OCI-LY7 (cell line): ENCODE data around the gene ITSN1. TPM values are rescaled to one million over a fixed set of nuclear protein-coding genes. Genes with fewer than 3 reads are reported as not detected.

Source experiments
- BruUV-seq: library from RNA; stranded (reverse); fragments of 400-500 nt; replicated peaks from 2 replicates; lab custom pipeline; 2021; lab: Mats Ljungman, UMichigan
- CTCF ChIA-PET: fragments of 300-600 bp; sonication (Branson Sonifier 250); formaldehyde crosslinking; loops from one replicate; lab custom pipeline; 2022; ENCODE audit warnings: antibody characterized with exemption; ENCODE audit not compliant: unreplicated experiment; lab: Charles Lee
- POLR2A ChIA-PET: fragments of 300-600 bp; sonication (Branson Sonifier 250); formaldehyde crosslinking; loops from one replicate; lab custom pipeline; 2022; ENCODE audit warnings: antibody characterized with exemption; lab: Charles Lee
- DNase-seq: peaks from one replicate; pipeline ENCODE4 v3.0.0-alpha.2; 2015; ENCODE audit warnings: low spot score
- H2AFZ ChIP-seq: fragments of 200-600 bp; sonication (generic), shearing (Covaris generic); 2 replicates; pipeline ENCODE4 v1.6.1; 2014; ENCODE audit warnings: mild to moderate bottlenecking, antibody characterized with exemption, low read length, moderate library complexity
- H3K27ac ChIP-seq: fragments of 200-600 bp; sonication (generic); 2 replicates; pipeline ENCODE4 v1.5.1; 2014; ENCODE audit warnings: mixed run types, low read depth, mild to moderate bottlenecking, moderate library complexity, low read length, inconsistent platforms; ENCODE audit not compliant: poor library complexity, severe bottlenecking
- H3K36me3 ChIP-seq: fragments of 200-600 bp; sonication (generic); 2 replicates; pipeline ENCODE4 v1.6.1; 2014; ENCODE audit warnings: mild to moderate bottlenecking, antibody characterized with exemption, low read length, moderate library complexity, mixed read lengths; ENCODE audit not compliant: insufficient read depth
- H3K4me1 ChIP-seq: fragments of 200-600 bp; sonication (generic); 2 replicates; pipeline ENCODE4 v1.5.1; 2014; ENCODE audit warnings: mild to moderate bottlenecking, low read length; ENCODE audit not compliant: insufficient read depth, poor library complexity, severe bottlenecking
- H3K4me2 ChIP-seq: fragments of 200-600 bp; sonication (generic); 2 replicates; pipeline ENCODE4 v1.6.1; 2014; ENCODE audit warnings: mild to moderate bottlenecking, low read length
- H3K4me3 ChIP-seq: fragments of 200-600 bp; sonication (generic); 2 replicates; pipeline ENCODE4 v1.5.1; 2014; ENCODE audit warnings: mild to moderate bottlenecking, low read depth, low read length; ENCODE audit not compliant: poor library complexity, severe bottlenecking
- H3K79me2 ChIP-seq: fragments of 200-600 bp; sonication (generic); 2 replicates; pipeline ENCODE4 v1.6.1; 2016; ENCODE audit warnings: low read depth, mild to moderate bottlenecking, low read length, moderate library complexity, mixed read lengths; ENCODE audit not compliant: insufficient read depth
- H3K9me2 ChIP-seq: fragments of 200-600 bp; sonication (generic); 2 replicates; pipeline ENCODE4 v1.6.1; 2016; ENCODE audit warnings: mild to moderate bottlenecking, low read length, mixed read lengths; ENCODE audit not compliant: insufficient read depth
- H3K9me3 ChIP-seq: fragments of 200-600 bp; sonication (generic); 2 replicates; pipeline ENCODE4 v1.6.1; 2014; ENCODE audit warnings: mild to moderate bottlenecking, mixed run types, low read length, mixed read lengths
- H4K20me1 ChIP-seq: fragments of 200-600 bp; sonication (generic); 2 replicates; pipeline ENCODE4 v1.6.1; 2014; ENCODE audit warnings: mild to moderate bottlenecking, antibody characterized with exemption, low read length, moderate library complexity, mixed read lengths; ENCODE audit not compliant: insufficient read depth
- CTCF ChIP-seq: fragments of 200-600 bp; sonication (generic); conservative IDR thresholded peaks from 2 replicates; pipeline ENCODE4 v1.5.1; 2014; ENCODE audit warnings: mild to moderate bottlenecking, antibody characterized with exemption, low read length, moderate library complexity, mixed read lengths
- EZH2phosphoT487 ChIP-seq: fragments of 200-600 bp; sonication (generic); IDR thresholded peaks from 2 replicates; pipeline ENCODE4 v1.6.1; 2018; ENCODE audit warnings: low read depth, borderline replicate concordance, mild to moderate bottlenecking, mixed run types, antibody characterized with exemption, low read length, moderate library complexity, mixed read lengths
- intact Hi-C: fragments of 100-400 bp; cut with micrococcal nuclease; formaldehyde crosslinking; loops from one replicate; pipeline ENCODE4 v1.10.0; 2022; ENCODE audit not compliant: unreplicated experiment
- total RNA-seq, 2 experiments: library from RNA; depleted of rRNA in 1 of 2; stranded (reverse); fragments of >200 nt in 1 of 2; shearing (Covaris generic) in 1 of 2; gene quantifications; 2 replicates each; pipeline ENCODE4 v1.2.3, GENCODE V29; 2014 to 2022

Gene ITSN1
- total RNA-seq, 2 experiments from 2014 or later: 0.60 to 5.9 TPM

- POLR2A ChIA-PET: no interaction called here
- intact Hi-C loops: no loop called here
These were observed 247.9 kb downstream of the ITSN1 start for GRCh38 chr21:33890187-33890586.

GRCh38 chr21:33892853-33893252 lies 250.6 kb downstream of the ITSN1 start:
- H3K9me3 ChIP-seq: no peaks in the 10 kb centered on the region
- no TSS peak for BruUV-seq
- intact Hi-C loops: no loop called here
- POLR2A ChIA-PET: interaction anchor here (0.8 kb wide), 1 partner anchor 23 kb away, joined by 3 read pairs; no protein-coding TSS in a partner anchor
- H3K36me3 ChIP-seq: no peaks in the 10 kb centered on the region
- H3K4me3 ChIP-seq: no peak overlapping the region
- no peaks in the 10 kb centered on the region for H3K79me2 ChIP-seq
- CTCF ChIA-PET: interaction anchor here (0.8 kb wide), 1 partner anchor 91 kb away, joined by 3 read pairs; no protein-coding TSS in a partner anchor
- no peak overlapping the region for H3K4me2 ChIP-seq
- no peak overlapping the region for H2AFZ ChIP-seq
- H3K9me2 ChIP-seq: no peaks in the 10 kb centered on the region
- H3K27ac ChIP-seq: no peak overlapping the region
- TF ChIP-seq EZH2phosphoT487 (no peak), CTCF (peak; percentile 23; the same call in 1 of the 2 replicates)
- no peaks in the 10 kb centered on the region for H3K4me1 ChIP-seq
- peak; percentile 9 for DNase-seq
- no peaks in the 10 kb centered on the region for H4K20me1 ChIP-seq

More at GRCh38 chr21:33890187-33890586, 247.9 kb downstream of the ITSN1 start:
- CTCF ChIA-PET: no interaction called here
- Histone ChIP-seq H3K4me3 (no peak overlapping the region), H4K20me1 (no peaks in the 10 kb centered on the region), H3K9me3 (no peaks in the 10 kb centered on the region), H3K36me3 (no peaks in the 10 kb centered on the region), H3K4me2 (no peak overlapping the region), H3K9me2 (no peaks in the 10 kb centered on the region), H3K4me1 (no peaks in the 10 kb centered on the region), H3K79me2 (no peaks in the 10 kb centered on the region), H3K27ac (no peak overlapping the region), H2AFZ (no peak overlapping the region)
- no TSS peak for BruUV-seq
- TF ChIP-seq EZH2phosphoT487 (no peak), CTCF (no peak)
- no peak for DNase-seq

- Histone ChIP-seq H3K36me3 (no peaks in the 10 kb centered on the region), H3K9me3 (no peaks in the 10 kb centered on the region), H3K4me3 (no peak overlapping the region), H2AFZ (no peak overlapping the region), H3K4me1 (no peaks in the 10 kb centered on the region), H4K20me1 (no peaks in the 10 kb centered on the region), H3K4me2 (no peak overlapping the region), H3K27ac (no peak overlapping the region), H3K79me2 (no peaks in the 10 kb centered on the region), H3K9me2 (no peaks in the 10 kb centered on the region)
- intact Hi-C loops: no loop called here
- ChIA-PET POLR2A (no interaction called here), CTCF (no interaction called here)
- TF ChIP-seq EZH2phosphoT487 (no peak), CTCF (no peak)
- no peak for DNase-seq
- no TSS peak for BruUV-seq
These were observed 251.6 kb downstream of the ITSN1 start for GRCh38 chr21:33893917-33894316.
